ENCODE measurements around the gene CLDN15.

CLDN15 gene

GRCh38 chr7:101218236-101219125 lies 19.1 kb downstream of the CLDN15 start:
- Histone ChIP-seq H3K9ac (ENCODE audit: low read depth, low read length) (peak overlapping the region; percentile 69), H3K4me3 (ENCODE audit: low read depth, low read length) (peak overlapping the region; percentile 87), H3K9me3 (ENCODE audit: control insufficient read depth, insufficient read depth, low read length) (no peaks in the 10 kb centered on the region), H3K36me3 (ENCODE audit: control insufficient read depth, insufficient read depth, low read length) (peaks cover 13% of the 10 kb centered on the region), H3K4me1 (ENCODE audit: control insufficient read depth, insufficient read depth, low read length) (peaks cover 9% of the 10 kb centered on the region; the same call in 1 of the 2 replicates), H3K27ac (ENCODE audit: low read depth, low read length) (peak overlapping the region; percentile 56), H3K27me3 (ENCODE audit: control insufficient read depth, insufficient read depth, low read length) (no peaks in the 10 kb centered on the region)

GRCh38 chr7:101217388-101218235 lies 20.0 kb downstream of the CLDN15 start, which contains the start of the genes PLOD3 and ZNHIT1:
Gene PLOD3, minus strand, starts transcription at chr7:101217581. Its CDS starts 307 bp downstream, at chr7:101217274.
Gene ZNHIT1, plus strand, starts transcription at chr7:101218165. Its CDS starts 31 bp downstream, at chr7:101218196.
- H3K36me3 ChIP-seq (ENCODE audit: control insufficient read depth, insufficient read depth, low read length) = peaks cover 16% of the 10 kb centered on the region
- H3K4me3 ChIP-seq (ENCODE audit: low read depth, low read length) = peak within 1 kb of the TSS; percentile 87
- no peaks in the 10 kb centered on the region for H3K27me3 ChIP-seq (ENCODE audit: control insufficient read depth, insufficient read depth, low read length)
- peaks cover 9% of the 10 kb centered on the region; the same call in 1 of the 2 replicates for H3K4me1 ChIP-seq (ENCODE audit: control insufficient read depth, insufficient read depth, low read length)
- peak within 1 kb of the TSS; percentile 69 for H3K9ac ChIP-seq (ENCODE audit: low read depth, low read length)
- no peaks in the 10 kb centered on the region for H3K9me3 ChIP-seq (ENCODE audit: control insufficient read depth, insufficient read depth, low read length)
- peak within 1 kb of the TSS; percentile 90 for H3K27ac ChIP-seq (ENCODE audit: low read depth, low read length)

DNA sequence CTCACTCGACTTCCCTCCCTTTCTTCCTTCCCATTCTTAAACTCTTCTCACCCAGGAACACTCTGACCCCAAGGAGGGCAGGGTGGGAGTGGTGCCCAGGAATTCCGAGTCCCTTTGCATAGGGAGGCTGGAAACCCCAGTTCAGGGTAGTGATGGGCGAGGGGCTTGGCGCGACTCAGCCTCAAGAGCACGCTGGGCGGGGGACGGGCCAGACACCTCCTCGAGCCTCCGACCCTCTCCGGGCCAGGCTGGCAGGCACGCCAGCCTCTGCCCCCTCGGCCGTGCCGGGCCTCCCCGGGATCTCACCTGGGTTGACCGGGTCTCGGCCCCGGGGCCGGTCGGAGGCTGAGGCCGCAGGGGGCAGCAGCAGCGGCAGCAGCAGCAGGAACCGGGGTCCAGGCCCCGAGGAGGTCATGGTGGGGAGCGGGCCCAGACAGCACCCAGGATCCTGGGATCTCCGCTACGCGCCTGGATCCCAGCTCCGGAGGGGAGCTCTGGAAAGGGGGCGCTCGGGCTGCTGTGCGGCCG lies 20.7 kb downstream of the CLDN15 start:
- Histone ChIP-seq H3K9ac (ENCODE audit: low read depth, low read length) (peak overlapping the region; percentile 44; the same call in 1 of the 2 replicates), H3K27ac (ENCODE audit: low read depth, low read length) (peak overlapping the region; percentile 90), H3K36me3 (ENCODE audit: control insufficient read depth, insufficient read depth, low read length) (peaks cover 18% of the 10 kb centered on the region), H3K27me3 (ENCODE audit: control insufficient read depth, insufficient read depth, low read length) (no peaks in the 10 kb centered on the region), H3K9me3 (ENCODE audit: control insufficient read depth, insufficient read depth, low read length) (no peaks in the 10 kb centered on the region), H3K4me3 (ENCODE audit: low read depth, low read length) (peak overlapping the region; percentile 87), H3K4me1 (ENCODE audit: control insufficient read depth, insufficient read depth, low read length) (peaks cover 9% of the 10 kb centered on the region; the same call in 1 of the 2 replicates)

GRCh38 chr7:101216001-101216859 lies 21.4 kb downstream of the CLDN15 start:
- Histone ChIP-seq H3K36me3 (ENCODE audit: control insufficient read depth, insufficient read depth, low read length) (peaks cover 23% of the 10 kb centered on the region), H3K9me3 (ENCODE audit: control insufficient read depth, insufficient read depth, low read length) (no peaks in the 10 kb centered on the region), H3K4me1 (ENCODE audit: control insufficient read depth, insufficient read depth, low read length) (peaks cover 9% of the 10 kb centered on the region; the same call in 1 of the 2 replicates), H3K27ac (ENCODE audit: low read depth, low read length) (no peak overlapping the region), H3K27me3 (ENCODE audit: control insufficient read depth, insufficient read depth, low read length) (no peaks in the 10 kb centered on the region), H3K4me3 (ENCODE audit: low read depth, low read length) (peak overlapping the region; percentile 87), H3K9ac (ENCODE audit: low read depth, low read length) (peak overlapping the region; percentile 44; the same call in 1 of the 2 replicates)

- no peak overlapping the region for H3K9ac ChIP-seq (ENCODE audit: low read depth, low read length)
- H3K4me1 ChIP-seq (ENCODE audit: control insufficient read depth, insufficient read depth, low read length) = peaks cover 6% of the 10 kb centered on the region; the same call in 1 of the 2 replicates
- H3K27me3 ChIP-seq (ENCODE audit: control insufficient read depth, insufficient read depth, low read length) = no peaks in the 10 kb centered on the region
- H3K9me3 ChIP-seq (ENCODE audit: control insufficient read depth, insufficient read depth, low read length) = no peaks in the 10 kb centered on the region
- H3K36me3 ChIP-seq (ENCODE audit: control insufficient read depth, insufficient read depth, low read length) = peaks cover 40% of the 10 kb centered on the region
- no peak overlapping the region for H3K4me3 ChIP-seq (ENCODE audit: low read depth, low read length)
- no peak overlapping the region for H3K27ac ChIP-seq (ENCODE audit: low read depth, low read length)
Measured at GRCh38 chr7:101212014-101212413, 25.6 kb downstream of the CLDN15 start.

DNA sequence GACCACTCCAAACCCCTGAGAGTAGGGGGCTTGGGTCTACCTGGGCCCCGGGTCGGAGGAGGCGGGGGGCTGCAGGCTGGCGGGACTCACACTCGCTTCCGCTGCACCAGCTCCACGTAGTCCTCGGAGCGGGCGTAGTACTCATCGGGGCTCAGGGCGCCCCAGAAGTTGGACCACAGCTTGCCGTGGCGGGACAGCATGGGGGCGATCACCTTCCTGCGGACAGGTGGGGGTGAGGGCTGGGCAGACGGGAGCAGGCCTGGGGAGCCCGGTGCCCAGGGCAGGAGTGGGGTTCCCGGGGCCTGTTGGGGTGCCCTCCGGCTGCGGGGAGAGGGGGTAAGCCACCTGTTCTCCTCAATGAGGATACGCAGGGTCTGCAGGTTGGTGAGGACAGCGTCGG lies 26.1 kb downstream of the CLDN15 start:
- Histone ChIP-seq H3K27ac (ENCODE audit: low read depth, low read length) (no peak overlapping the region), H3K9ac (ENCODE audit: low read depth, low read length) (no peak overlapping the region), H3K4me3 (ENCODE audit: low read depth, low read length) (no peak overlapping the region), H3K27me3 (ENCODE audit: control insufficient read depth, insufficient read depth, low read length) (no peaks in the 10 kb centered on the region), H3K4me1 (ENCODE audit: control insufficient read depth, insufficient read depth, low read length) (peaks cover 1% of the 10 kb centered on the region; the same call in 1 of the 2 replicates), H3K36me3 (ENCODE audit: control insufficient read depth, insufficient read depth, low read length) (peaks cover 42% of the 10 kb centered on the region), H3K9me3 (ENCODE audit: control insufficient read depth, insufficient read depth, low read length) (no peaks in the 10 kb centered on the region)

- no peaks in the 10 kb centered on the region for H3K27me3 ChIP-seq (ENCODE audit: control insufficient read depth, insufficient read depth, low read length)
- H3K27ac ChIP-seq (ENCODE audit: low read depth, low read length) = no peak overlapping the region
- H3K9me3 ChIP-seq (ENCODE audit: control insufficient read depth, insufficient read depth, low read length) = no peaks in the 10 kb centered on the region
- peaks cover 37% of the 10 kb centered on the region for H3K36me3 ChIP-seq (ENCODE audit: control insufficient read depth, insufficient read depth, low read length)
- H3K4me1 ChIP-seq (ENCODE audit: control insufficient read depth, insufficient read depth, low read length) = no peaks in the 10 kb centered on the region
- H3K9ac ChIP-seq (ENCODE audit: low read depth, low read length) = no peak overlapping the region
- H3K4me3 ChIP-seq (ENCODE audit: low read depth, low read length) = no peak overlapping the region
Measured at GRCh38 chr7:101210143-101210542, 27.5 kb downstream of the CLDN15 start.

- Histone ChIP-seq H3K36me3 (ENCODE audit: control insufficient read depth, insufficient read depth, low read length) (peaks cover 32% of the 10 kb centered on the region), H3K4me1 (ENCODE audit: control insufficient read depth, insufficient read depth, low read length) (no peaks in the 10 kb centered on the region), H3K9me3 (ENCODE audit: control insufficient read depth, insufficient read depth, low read length) (no peaks in the 10 kb centered on the region), H3K9ac (ENCODE audit: low read depth, low read length) (no peak overlapping the region), H3K27ac (ENCODE audit: low read depth, low read length) (no peak overlapping the region), H3K4me3 (ENCODE audit: low read depth, low read length) (no peak overlapping the region), H3K27me3 (ENCODE audit: control insufficient read depth, insufficient read depth, low read length) (no peaks in the 10 kb centered on the region)
Measured at GRCh38 chr7:101208794-101209193, 28.8 kb downstream of the CLDN15 start.

- H3K9me3 ChIP-seq (ENCODE audit: control insufficient read depth, insufficient read depth, low read length) = no peaks in the 10 kb centered on the region
- peaks cover 1% of the 10 kb centered on the region; the same call in 1 of the 2 replicates for H3K27me3 ChIP-seq (ENCODE audit: control insufficient read depth, insufficient read depth, low read length)
- no peak overlapping the region for H3K9ac ChIP-seq (ENCODE audit: low read depth, low read length)
- no peak overlapping the region for H3K4me3 ChIP-seq (ENCODE audit: low read depth, low read length)
- H3K4me1 ChIP-seq (ENCODE audit: control insufficient read depth, insufficient read depth, low read length) = no peaks in the 10 kb centered on the region
- H3K27ac ChIP-seq (ENCODE audit: low read depth, low read length) = no peak overlapping the region
- H3K36me3 ChIP-seq (ENCODE audit: control insufficient read depth, insufficient read depth, low read length) = peaks cover 29% of the 10 kb centered on the region
Measured at GRCh38 chr7:101207459-101207858, 30.1 kb downstream of the CLDN15 start.

- Histone ChIP-seq H3K4me1 (ENCODE audit: control insufficient read depth, insufficient read depth, low read length) (no peaks in the 10 kb centered on the region), H3K27ac (ENCODE audit: low read depth, low read length) (no peak overlapping the region), H3K27me3 (ENCODE audit: control insufficient read depth, insufficient read depth, low read length) (peaks cover 9% of the 10 kb centered on the region), H3K4me3 (ENCODE audit: low read depth, low read length) (no peak overlapping the region), H3K9ac (ENCODE audit: low read depth, low read length) (no peak overlapping the region), H3K36me3 (ENCODE audit: control insufficient read depth, insufficient read depth, low read length) (peaks cover 24% of the 10 kb centered on the region), H3K9me3 (ENCODE audit: control insufficient read depth, insufficient read depth, low read length) (no peaks in the 10 kb centered on the region)
Measured at GRCh38 chr7:101206665-101207042, 30.9 kb downstream of the CLDN15 start.
